CD4-positive, alpha-beta memory T cell (primary cell): ENCODE measurements around the gene DGCR8. TPM values are rescaled to one million over a fixed set of nuclear protein-coding genes. Genes with fewer than 3 reads are reported as not detected.

Source experiments
- CTCF ChIA-PET: fragments of 350-600 bp; sonication (Branson Sonifier 250); formaldehyde crosslinking; loops from one replicate; lab custom pipeline; 2021; ENCODE audit warnings: inconsistent platforms; ENCODE audit not compliant: partially characterized antibody; lab: Charles Lee
- POLR2A ChIA-PET: fragments of 350-600 bp; sonication (Branson Sonifier 250); formaldehyde crosslinking; loops from one replicate; lab custom pipeline; 2021; ENCODE audit not compliant: partially characterized antibody; lab: Charles Lee
- DNase-seq, 5 donors: peaks; one replicate each; pipeline versions ENCODE4 v3.0.0 to v3.0.0-alpha.2; 2020 to 2022; ENCODE audit warnings: mixed read lengths in 1 of 5
- H3K27ac ChIP-seq: one replicate; pipeline ENCODE4 v1.7.0; 2013; ENCODE audit warnings: low read depth, low read length
- H3K27me3 ChIP-seq: 2 replicates; pipeline ENCODE4 v1.7.0; 2013; ENCODE audit warnings: mild to moderate bottlenecking, low read length, moderate library complexity; ENCODE audit not compliant: insufficient read depth
- H3K36me3 ChIP-seq: 2 replicates; pipeline ENCODE4 v1.7.0; 2013; ENCODE audit warnings: mild to moderate bottlenecking, low read length, moderate library complexity; ENCODE audit not compliant: insufficient read depth
- H3K4me1 ChIP-seq: 2 replicates; pipeline ENCODE4 v1.7.0; 2013; ENCODE audit warnings: mild to moderate bottlenecking, low read length, moderate library complexity; ENCODE audit not compliant: insufficient read depth
- H3K4me3 ChIP-seq, 2 donors: one replicate each; pipeline ENCODE4 v1.7.0; 2013; ENCODE audit warnings: low read length in 2 of 2, mild to moderate bottlenecking in 1 of 2
- H3K9me3 ChIP-seq, 2 donors: one replicate each; pipeline ENCODE4 v1.7.0; 2013; ENCODE audit warnings: low read length in 2 of 2, control low read depth in 1 of 2; ENCODE audit not compliant: control insufficient read depth in 1 of 2
- H3K27ac Mint-ChIP-seq, 7 donors: one replicate each; pipeline ENCODE4 v1.8.0; 2020 to 2021; ENCODE audit warnings: mixed read lengths in 7 of 7, mild to moderate bottlenecking in 6 of 7, inconsistent platforms in 3 of 7, moderate library complexity in 3 of 7
- H3K27me3 Mint-ChIP-seq, 2 donors: one replicate each; pipeline ENCODE4 v1.8.0; 2020 to 2021; ENCODE audit warnings: mixed read lengths in 2 of 2
- H3K36me3 Mint-ChIP-seq, 2 donors: one replicate each; pipeline ENCODE4 v1.8.0; 2020 to 2021; ENCODE audit warnings: mixed read lengths in 2 of 2, inconsistent platforms in 1 of 2, mild to moderate bottlenecking in 1 of 2
- H3K4me1 Mint-ChIP-seq, 4 donors: one replicate each; pipeline ENCODE4 v1.8.0; 2020 to 2021; ENCODE audit warnings: mixed read lengths in 4 of 4, mild to moderate bottlenecking in 1 of 4
- H3K4me3 Mint-ChIP-seq, 8 donors: one replicate each; pipeline ENCODE4 v1.8.0; 2020 to 2021; ENCODE audit warnings: mixed read lengths in 8 of 8, mild to moderate bottlenecking in 7 of 8, moderate library complexity in 6 of 8, inconsistent platforms in 3 of 8
- H3K9me3 Mint-ChIP-seq, 8 donors: one replicate each; pipeline ENCODE4 v1.8.0; 2020 to 2021; ENCODE audit warnings: mixed read lengths in 8 of 8, mild to moderate bottlenecking in 5 of 8, inconsistent platforms in 3 of 8, moderate library complexity in 1 of 8
- intact Hi-C: fragments of 100-400 bp; cut with micrococcal nuclease; formaldehyde crosslinking; loops from one replicate; pipeline ENCODE4 v1.15.1; 2023
- polyA plus RNA-seq, 2 donors: library from polyadenylated mRNA; unstranded; fragments of 300-500 nt; fragmentation: Illumina TruSeq; gene quantifications; one replicate each; pipeline ENCODE4 v1.2.3, GENCODE V29; 2021
- total RNA-seq, 2 experiments: library from RNA; stranded (reverse); gene quantifications; one replicate each; pipeline ENCODE4 v1.2.3, GENCODE V29; 2021

DGCR8 gene
- total and polyA plus RNA-seq, 4 experiments from 2014 or later = 2.2 to 48.2 (median 26.3) TPM

- Histone ChIP-seq H3K4me1 (peaks cover 50% of the 10 kb centered on the region), H3K9me3 (no peaks in the 10 kb centered on the region), H3K27me3 (no peaks in the 10 kb centered on the region), H3K27ac (no peak overlapping the region), H3K36me3 (peaks cover 30% of the 10 kb centered on the region), H3K4me3 (no peak overlapping the region)
- Mint-ChIP-seq H3K4me3 (peak overlapping the region in 7 of 8 donors; percentile 8 to 65 (median 45)), H3K27ac (peak overlapping the region; percentile 43 to 85 (median 68)), H3K36me3 (peaks cover 28 to 33% of the 10 kb centered on the region in 2 donors), H3K4me1 (peaks cover 33 to 62% (median 43%) of the 10 kb centered on the region in 4 donors), H3K27me3 (no peaks in the 10 kb centered on the region), H3K9me3 (no peaks in the 10 kb centered on the region)
- intact Hi-C loops = no loop called here
- ChIA-PET POLR2A (interaction anchor here (1.2 kb wide), 1 partner anchor 26 kb away, joined by 3 read pairs; no protein-coding TSS in a partner anchor), CTCF (interaction anchor here (2.1 kb wide), 1 partner anchor 17 kb away, joined by 7 read pairs; no protein-coding TSS in a partner anchor)
- DNase-seq = no peak
Measured at GRCh38 chr22:20083157-20083890, 3.3 kb downstream of the DGCR8 start.

- Mint-ChIP-seq H3K4me1 (peaks cover 33 to 62% (median 43%) of the 10 kb centered on the region in 4 donors), H3K27ac (peak overlapping the region in 4 of 7 donors; percentile 17 to 88 (median 64)), H3K4me3 (peak overlapping the region in 2 of 8 donors; percentile 57 to 61), H3K27me3 (no peaks in the 10 kb centered on the region), H3K9me3 (no peaks in the 10 kb centered on the region), H3K36me3 (peaks cover 29 to 39% of the 10 kb centered on the region in 2 donors)
- Histone ChIP-seq H3K36me3 (peaks cover 35% of the 10 kb centered on the region), H3K9me3 (no peaks in the 10 kb centered on the region), H3K27me3 (no peaks in the 10 kb centered on the region), H3K4me1 (peaks cover 47% of the 10 kb centered on the region), H3K4me3 (no peak overlapping the region), H3K27ac (no peak overlapping the region)
- DNase-seq = no peak
- intact Hi-C loops = no loop called here
- ChIA-PET CTCF (no interaction called here), POLR2A (no interaction called here)
Measured at GRCh38 chr22:20083891-20084546, 4.0 kb downstream of the DGCR8 start.

DNA sequence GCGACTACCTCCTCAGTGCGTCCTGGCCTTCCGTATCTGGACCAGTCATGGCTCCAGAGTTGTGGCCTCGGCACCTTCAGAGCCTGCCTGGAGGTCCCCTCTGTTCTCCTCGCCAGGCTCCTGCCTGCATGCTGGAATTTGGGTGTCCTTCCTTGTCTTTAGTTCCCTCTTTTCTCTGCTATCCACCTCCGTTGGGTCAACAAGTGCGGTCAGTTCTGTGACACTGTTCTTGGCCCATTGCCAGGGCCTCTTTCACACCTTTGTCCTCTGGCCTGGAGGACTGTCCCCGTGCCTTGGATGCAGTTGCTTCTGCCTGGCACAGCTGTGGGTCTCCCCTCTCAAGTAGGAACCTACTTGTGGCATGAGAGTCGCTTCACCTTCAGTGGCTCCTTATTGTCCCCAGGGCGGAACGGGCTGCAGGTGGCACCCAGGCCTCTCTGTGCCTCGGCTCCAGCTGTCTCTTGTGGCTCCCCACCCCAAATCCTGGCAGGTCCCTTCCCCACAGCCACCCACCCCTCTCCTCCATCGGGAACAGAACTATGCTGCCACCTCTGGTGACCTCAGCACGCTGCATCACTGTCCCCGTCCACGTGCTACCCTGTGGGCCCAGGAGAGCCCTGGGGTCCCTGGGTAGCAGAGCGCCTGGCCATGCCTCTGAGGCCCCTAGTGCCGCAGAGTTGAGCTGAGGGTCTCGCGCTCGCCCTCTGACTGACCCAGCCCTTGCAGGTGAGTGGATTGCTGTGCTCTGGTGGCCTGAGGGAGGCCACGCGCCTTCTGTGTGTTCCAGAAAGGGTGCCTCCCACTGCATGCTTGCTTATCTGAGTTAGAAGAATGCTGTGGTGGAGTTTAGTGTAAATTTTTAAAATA, 4.7 kb downstream of the DGCR8 start:
- Histone ChIP-seq H3K4me3 (no peak overlapping the region), H3K4me1 (peaks cover 43% of the 10 kb centered on the region), H3K27ac (no peak overlapping the region), H3K27me3 (no peaks in the 10 kb centered on the region), H3K9me3 (no peaks in the 10 kb centered on the region), H3K36me3 (peaks cover 42% of the 10 kb centered on the region)
- intact Hi-C loops = no loop called here
- peak overlapping the region in 3 of 8 donors; percentile 10 to 61 (median 57) for H3K4me3 Mint-ChIP-seq
- POLR2A ChIA-PET = no interaction called here
- no peaks in the 10 kb centered on the region for H3K27me3 Mint-ChIP-seq
- CTCF ChIA-PET = no interaction called here
- no peak for DNase-seq
- peak overlapping the region in 4 of 7 donors; percentile 46 to 88 (median 56) for H3K27ac Mint-ChIP-seq
- no peaks in the 10 kb centered on the region for H3K9me3 Mint-ChIP-seq
- peaks cover 33 to 57% (median 43%) of the 10 kb centered on the region in 4 donors for H3K4me1 Mint-ChIP-seq
- H3K36me3 Mint-ChIP-seq = peaks cover 37 to 44% of the 10 kb centered on the region in 2 donors

- Mint-ChIP-seq H3K36me3 (peaks cover 44 to 52% of the 10 kb centered on the region in 2 donors), H3K27me3 (no peaks in the 10 kb centered on the region), H3K4me3 (no peak overlapping the region), H3K4me1 (peaks cover 33 to 60% (median 44%) of the 10 kb centered on the region in 4 donors), H3K9me3 (no peaks in the 10 kb centered on the region), H3K27ac (no peak overlapping the region)
- DNase-seq = no peak
- CTCF ChIA-PET = no interaction called here
- intact Hi-C loops = no loop called here
- Histone ChIP-seq H3K27ac (no peak overlapping the region), H3K9me3 (no peaks in the 10 kb centered on the region), H3K27me3 (no peaks in the 10 kb centered on the region), H3K4me1 (peaks cover 51% of the 10 kb centered on the region), H3K4me3 (no peak overlapping the region), H3K36me3 (peaks cover 51% of the 10 kb centered on the region)
- POLR2A ChIA-PET = no interaction called here
Measured at GRCh38 chr22:20085651-20086050, 5.6 kb downstream of the DGCR8 start.

GRCh38 chr22:20086101-20086599, 6.1 kb downstream of the DGCR8 start:
- intact Hi-C loops = no loop called here
- H3K4me3 Mint-ChIP-seq = peak overlapping the region in 1 of 8 donors; percentile 30
- peaks cover 49 to 55% of the 10 kb centered on the region in 2 donors for H3K36me3 Mint-ChIP-seq
- H3K36me3 ChIP-seq = peaks cover 56% of the 10 kb centered on the region
- no peak overlapping the region for H3K27ac ChIP-seq
- ChIA-PET CTCF (no interaction called here), POLR2A (no interaction called here)
- DNase-seq = no peak
- peak overlapping the region in 3 of 7 donors; percentile 16 to 67 (median 37) for H3K27ac Mint-ChIP-seq
- no peaks in the 10 kb centered on the region for H3K9me3 ChIP-seq
- H3K4me3 ChIP-seq = no peak overlapping the region
- H3K27me3 ChIP-seq = no peaks in the 10 kb centered on the region
- peaks cover 28 to 60% (median 43%) of the 10 kb centered on the region in 4 donors for H3K4me1 Mint-ChIP-seq
- no peaks in the 10 kb centered on the region for H3K27me3 Mint-ChIP-seq
- H3K4me1 ChIP-seq = peaks cover 51% of the 10 kb centered on the region
- H3K9me3 Mint-ChIP-seq = no peaks in the 10 kb centered on the region

- H3K27ac ChIP-seq = no peak overlapping the region
- no peaks in the 10 kb centered on the region for H3K9me3 ChIP-seq
- H3K27ac Mint-ChIP-seq = no peak overlapping the region
- peaks cover 62% of the 10 kb centered on the region for H3K36me3 ChIP-seq
- intact Hi-C loops = no loop called here
- no peak for DNase-seq
- CTCF ChIA-PET = no interaction called here
- POLR2A ChIA-PET = no interaction called here
- no peak overlapping the region for H3K4me3 ChIP-seq
- H3K4me3 Mint-ChIP-seq = no peak overlapping the region
- H3K27me3 ChIP-seq = no peaks in the 10 kb centered on the region
- H3K27me3 Mint-ChIP-seq = no peaks in the 10 kb centered on the region
- peaks cover 48% of the 10 kb centered on the region for H3K4me1 ChIP-seq
- H3K36me3 Mint-ChIP-seq = peaks cover 55 to 61% of the 10 kb centered on the region in 2 donors
- H3K9me3 Mint-ChIP-seq = no peaks in the 10 kb centered on the region
- H3K4me1 Mint-ChIP-seq = peaks cover 26 to 60% (median 44%) of the 10 kb centered on the region in 4 donors
Measured at GRCh38 chr22:20086763-20087162, 6.7 kb downstream of the DGCR8 start.
